Epithelial cell of proximal tubule (primary cell): ENCODE measurements around the gene SRXN1. TPM values are rescaled to one million over a fixed set of nuclear protein-coding genes. Genes with fewer than 3 reads are reported as not detected.

Experiments
- DNase-seq: peaks from one replicate; pipeline ENCODE4 v3.0.0-alpha.2; 2011; ENCODE audit warnings: low read depth
- H3K4me3 ChIP-seq: 2 replicates; pipeline ENCODE4 v1.5.1; 2011; ENCODE audit warnings: low read depth, mild to moderate bottlenecking, low read length
- total RNA-seq: library from RNA; depleted of rRNA; stranded (reverse); fragments of >200 nt; gene quantifications from 2 replicates; pipeline ENCODE4 v1.2.3, GENCODE V29; 2015
- TF ChIP-seq, protein P1 (sequence below): conservative IDR thresholded peaks from 2 replicates; pipeline ENCODE4 v1.5.1; 2012; ENCODE audit warnings: low read depth, mild to moderate bottlenecking, low read length

The SRXN1 gene
- total RNA-seq, 1 donor from 2014 or later, result 35.4 TPM

DNA sequence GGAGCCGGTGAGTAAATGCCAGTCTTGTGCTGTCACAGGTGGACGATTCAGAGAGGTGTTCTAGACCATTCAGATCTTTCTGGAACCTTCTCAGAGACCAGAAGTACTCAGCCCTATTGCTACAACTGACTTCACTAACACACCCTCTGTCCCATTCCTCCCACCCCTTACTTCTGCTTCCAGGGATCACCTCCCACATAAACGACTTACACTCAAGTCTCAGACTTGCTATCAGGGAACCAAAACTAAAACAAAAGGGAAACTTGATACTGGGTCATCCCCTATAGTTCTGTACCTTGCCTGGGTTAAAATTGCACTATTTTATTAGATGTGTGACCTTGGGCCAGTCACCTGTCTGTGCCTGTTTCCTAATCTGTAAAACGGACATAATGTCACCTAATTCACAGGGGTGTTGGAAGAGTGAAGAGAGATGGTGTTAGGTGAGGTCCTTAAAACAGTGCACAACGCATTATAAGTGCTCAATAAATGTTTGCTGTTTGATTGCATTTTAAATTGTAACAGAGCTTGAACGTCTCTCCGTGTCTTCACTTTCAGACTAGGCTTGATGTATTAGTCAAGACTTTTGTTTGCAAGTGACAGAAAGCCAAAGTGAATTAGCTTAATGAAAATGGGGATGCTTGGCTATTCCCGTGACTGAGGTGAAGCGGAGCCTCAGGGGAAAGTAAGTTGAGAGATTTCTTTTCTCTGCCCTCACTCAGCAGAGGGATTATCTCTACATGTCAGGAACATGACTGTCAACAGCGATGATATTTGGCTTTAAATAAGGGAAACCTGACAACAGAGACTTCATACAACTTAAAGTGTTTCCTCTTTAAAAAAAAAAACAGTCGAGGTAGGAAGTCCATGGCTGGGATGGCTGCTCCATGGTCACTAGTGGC, 3.0 kb upstream of the SRXN1 start:
- no peak overlapping the region for H3K4me3 ChIP-seq
- no peak for DNase-seq
- TF ChIP-seq, protein P1, sequence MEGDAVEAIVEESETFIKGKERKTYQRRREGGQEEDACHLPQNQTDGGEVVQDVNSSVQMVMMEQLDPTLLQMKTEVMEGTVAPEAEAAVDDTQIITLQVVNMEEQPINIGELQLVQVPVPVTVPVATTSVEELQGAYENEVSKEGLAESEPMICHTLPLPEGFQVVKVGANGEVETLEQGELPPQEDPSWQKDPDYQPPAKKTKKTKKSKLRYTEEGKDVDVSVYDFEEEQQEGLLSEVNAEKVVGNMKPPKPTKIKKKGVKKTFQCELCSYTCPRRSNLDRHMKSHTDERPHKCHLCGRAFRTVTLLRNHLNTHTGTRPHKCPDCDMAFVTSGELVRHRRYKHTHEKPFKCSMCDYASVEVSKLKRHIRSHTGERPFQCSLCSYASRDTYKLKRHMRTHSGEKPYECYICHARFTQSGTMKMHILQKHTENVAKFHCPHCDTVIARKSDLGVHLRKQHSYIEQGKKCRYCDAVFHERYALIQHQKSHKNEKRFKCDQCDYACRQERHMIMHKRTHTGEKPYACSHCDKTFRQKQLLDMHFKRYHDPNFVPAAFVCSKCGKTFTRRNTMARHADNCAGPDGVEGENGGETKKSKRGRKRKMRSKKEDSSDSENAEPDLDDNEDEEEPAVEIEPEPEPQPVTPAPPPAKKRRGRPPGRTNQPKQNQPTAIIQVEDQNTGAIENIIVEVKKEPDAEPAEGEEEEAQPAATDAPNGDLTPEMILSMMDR, result no peak

DNA sequence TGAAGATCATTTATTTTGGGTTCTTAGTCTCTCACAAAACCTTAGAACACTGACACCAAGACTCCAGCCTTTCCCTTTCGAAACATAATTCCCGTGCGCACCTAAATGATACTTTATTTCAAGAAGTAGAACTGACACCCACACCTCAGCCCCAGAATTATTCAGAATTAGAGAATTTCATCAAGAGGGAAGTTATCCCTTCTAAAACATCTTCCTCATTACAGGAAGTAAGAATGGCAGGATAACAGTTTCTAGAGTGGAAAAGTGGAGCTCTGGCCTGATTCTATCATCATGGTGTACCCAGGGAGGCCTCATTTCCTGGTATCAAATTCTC, 1.4 kb upstream of the SRXN1 start:
- DNase-seq, result no peak
- no peak overlapping the region for H3K4me3 ChIP-seq
- TF ChIP-seq, protein P1, result no peak

DNA sequence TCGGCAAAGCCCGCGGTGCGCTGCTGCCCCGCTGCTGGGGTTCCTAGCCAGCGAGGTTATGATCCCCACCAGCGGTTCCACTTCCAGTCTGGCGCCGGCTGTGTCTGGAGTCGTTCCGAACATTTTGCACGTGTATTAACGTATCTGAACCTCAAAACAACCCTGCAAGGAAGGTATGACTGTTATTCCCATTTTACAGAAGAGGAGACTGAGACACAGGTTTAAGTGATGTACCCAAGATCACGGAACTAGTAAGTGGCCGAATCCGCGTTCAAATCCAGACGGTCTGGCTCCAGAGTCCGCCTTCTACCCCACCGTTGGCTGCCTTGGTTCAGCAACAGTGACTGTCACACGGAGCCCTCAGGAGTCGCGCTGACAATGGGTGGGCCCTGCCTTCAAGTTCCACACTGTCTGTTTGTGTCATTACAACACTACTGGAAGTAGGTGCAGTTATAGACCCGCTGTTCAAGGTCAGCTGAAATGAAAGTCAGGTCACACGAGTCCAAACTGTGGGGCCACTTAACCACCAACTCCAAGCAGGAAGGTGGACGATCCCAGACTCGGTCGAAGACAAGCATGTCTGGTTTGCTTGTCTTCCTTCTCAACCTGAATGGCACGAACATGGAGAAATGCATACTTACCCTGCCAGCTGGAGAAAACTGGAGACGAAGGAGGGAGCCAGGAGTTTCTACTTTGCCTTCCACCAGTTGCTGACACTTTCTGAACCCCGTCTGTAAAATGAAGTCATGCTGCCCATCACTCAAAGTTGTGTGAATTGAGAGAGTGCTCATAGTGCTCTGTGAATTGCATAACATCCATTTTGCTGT, 803 bp upstream of the SRXN1 start:
- peak overlapping the region; percentile 98 for H3K4me3 ChIP-seq
- TF ChIP-seq, protein P1, result no peak
- DNase-seq, result no peak

DNA sequence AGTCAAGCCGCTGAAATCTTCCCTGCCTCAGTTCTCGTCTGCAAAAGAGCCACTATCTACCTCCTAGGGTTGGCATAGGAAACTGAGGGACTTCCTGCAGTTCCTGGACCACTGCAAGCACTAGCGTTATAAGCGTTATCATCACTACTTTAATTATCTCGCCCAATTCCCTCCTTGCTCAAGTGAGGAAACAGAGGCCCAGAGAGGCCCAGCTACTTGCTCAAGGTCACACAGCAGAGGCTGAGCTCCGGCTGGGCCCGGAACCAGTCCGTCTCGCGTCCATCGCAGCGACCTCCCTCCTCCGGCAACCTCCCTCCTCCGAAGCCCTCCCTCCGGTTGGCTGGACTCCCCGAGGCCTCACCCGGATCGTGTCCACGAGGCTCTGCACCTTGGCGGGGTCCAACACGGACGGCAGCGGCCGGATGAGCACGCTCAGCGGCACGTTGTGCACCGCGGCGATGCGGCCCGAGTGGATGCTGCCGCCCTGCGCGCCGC, 338 bp downstream of the SRXN1 start:
- peak overlapping the region; percentile 98 for H3K4me3 ChIP-seq
- no peak for DNase-seq
- TF ChIP-seq, protein P1, result no peak

DNA sequence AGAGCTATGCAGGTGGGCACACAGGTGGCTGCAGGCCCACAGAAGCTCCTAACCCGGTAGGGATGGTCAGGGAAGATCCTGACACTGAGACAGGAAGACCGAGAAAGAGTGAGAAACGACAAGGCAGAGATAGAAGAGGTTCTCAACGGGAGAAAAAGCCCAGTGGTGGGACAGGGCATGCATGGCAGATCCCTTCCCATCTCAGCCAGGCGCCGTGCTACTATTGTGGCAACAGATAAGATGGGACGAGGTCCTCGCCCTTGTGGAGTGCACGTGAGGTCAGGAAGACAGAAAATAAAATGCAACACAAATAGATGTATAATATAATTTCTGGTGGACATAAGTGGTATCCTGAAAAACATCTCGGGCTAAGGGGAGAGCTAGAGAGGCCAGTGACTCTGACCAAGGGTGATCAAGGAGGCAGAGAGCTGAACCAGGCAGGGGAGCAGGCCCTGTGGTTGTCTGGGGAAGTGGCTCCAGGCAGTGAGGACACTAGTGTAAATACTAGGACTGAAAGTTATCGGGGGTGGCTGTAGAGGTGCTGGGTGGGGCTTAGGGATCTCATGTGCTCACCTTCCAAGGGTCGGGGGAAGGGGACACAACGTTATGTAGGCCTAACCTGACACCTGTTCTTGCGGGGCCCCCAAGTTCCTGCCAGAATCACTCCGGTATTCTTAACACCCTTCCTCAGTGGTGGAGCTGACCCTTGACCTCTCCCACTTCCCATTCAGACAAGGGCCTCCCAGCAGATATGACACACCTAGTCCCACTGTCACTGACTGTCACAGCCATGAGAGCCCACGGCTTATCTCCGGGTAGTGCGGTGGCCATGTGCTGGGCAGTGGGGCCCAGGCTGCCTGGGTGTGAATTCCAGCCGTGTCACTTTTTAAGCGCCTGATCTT, 1.0 kb downstream of the SRXN1 start:
- TF ChIP-seq, protein P1, result no peak
- peak overlapping the region; percentile 98 for H3K4me3 ChIP-seq
- DNase-seq, result no peak

DNA sequence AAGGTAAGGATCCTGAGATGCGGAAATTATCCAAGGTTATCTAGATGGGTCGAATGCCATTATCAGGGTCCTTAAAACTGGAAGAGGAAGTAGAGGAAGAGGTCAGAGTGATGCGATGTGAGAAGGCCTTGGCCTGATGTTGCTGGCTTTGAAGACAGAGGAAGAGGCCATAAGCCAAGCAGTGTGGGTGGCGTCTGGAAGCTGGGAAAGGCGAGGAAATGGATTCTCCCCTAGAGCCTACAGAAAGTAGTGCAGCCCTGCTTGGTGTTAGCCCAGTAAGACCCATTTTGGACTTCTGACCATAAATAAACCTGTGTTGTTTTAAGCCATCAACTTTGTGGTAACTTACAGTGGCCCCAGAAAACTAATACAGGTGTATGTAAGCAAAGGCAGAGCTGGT, 2.0 kb downstream of the SRXN1 start:
- no peak overlapping the region for H3K4me3 ChIP-seq
- TF ChIP-seq, protein P1, result peak; percentile 17
- no peak for DNase-seq
